Natural killer cell (primary cell): ENCODE data around the gene LCN1. TPM values are rescaled to one million over a fixed set of nuclear protein-coding genes. Genes with fewer than 3 reads are reported as not detected.
"Not testable (repeated sequence)": the region's sequence is repeated elsewhere in the genome, so short reads cannot be mapped to it uniquely, and the experiment has no call there.

Experiments used
- ATAC-seq, 3 donors: fragments of 150-1000 bp in 2 of 3; fragments of 200-7000 bp in 1 of 3; cut with Tn5 transposase; 1 replicate in 1 of 3; 2 replicates in 2 of 3; pipeline ENCODE4 v1.10.0; 2021; ENCODE audit warnings: mild to moderate bottlenecking in 2 of 3, moderate library complexity in 2 of 3
- DNase-seq, 2 donors: peaks; one replicate each; pipeline versions ENCODE4 v3.0.0 to v3.0.0-alpha.2; 2013 to 2021; ENCODE audit warnings: mixed read lengths in 1 of 2
- H3K27ac ChIP-seq: one replicate; pipeline ENCODE4 v1.5.1; 2013; ENCODE audit warnings: mild to moderate bottlenecking, low read length
- H3K27me3 ChIP-seq: one replicate; pipeline ENCODE4 v1.6.1; 2013; ENCODE audit warnings: low read length; ENCODE audit not compliant: control insufficient read depth, insufficient read depth
- H3K36me3 ChIP-seq: one replicate; pipeline ENCODE4 v1.6.1; 2013; ENCODE audit warnings: low read length; ENCODE audit not compliant: control insufficient read depth, insufficient read depth
- H3K4me1 ChIP-seq: one replicate; pipeline ENCODE4 v1.6.1; 2013; ENCODE audit warnings: low read length; ENCODE audit not compliant: control insufficient read depth, insufficient read depth
- H3K4me3 ChIP-seq: one replicate; pipeline ENCODE4 v1.5.1; 2013; ENCODE audit warnings: low read length
- H3K9me3 ChIP-seq: one replicate; pipeline ENCODE4 v1.6.1; 2013; ENCODE audit warnings: low read length; ENCODE audit not compliant: control insufficient read depth, insufficient read depth
- H3K27ac Mint-ChIP-seq, 2 donors: one replicate each; pipeline ENCODE4 v1.8.0; 2022; ENCODE audit warnings: mild to moderate bottlenecking in 2 of 2, mixed read lengths in 2 of 2, moderate library complexity in 1 of 2
- H3K27me3 Mint-ChIP-seq, 2 donors: one replicate each; pipeline ENCODE4 v1.8.0; 2022; ENCODE audit warnings: low read depth in 2 of 2, mixed read lengths in 2 of 2
- H3K36me3 Mint-ChIP-seq: one replicate; pipeline ENCODE4 v1.8.0; 2022; ENCODE audit warnings: mixed read lengths
- H3K4me1 Mint-ChIP-seq, 2 donors: one replicate each; pipeline ENCODE4 v1.8.0; 2022; ENCODE audit warnings: mixed read lengths in 2 of 2
- H3K4me3 Mint-ChIP-seq: one replicate; pipeline ENCODE4 v1.8.0; 2022; ENCODE audit warnings: mild to moderate bottlenecking, moderate library complexity, mixed read lengths
- H3K9me3 Mint-ChIP-seq, 2 donors: one replicate each; pipeline ENCODE4 v1.8.0; 2022; ENCODE audit warnings: mixed read lengths in 2 of 2
- WGBS: methylation state at CpG from one replicate; pipeline ENCODE4 v1.1.7; 2013; ENCODE audit warnings: missing lambda C conversion rate; ENCODE audit not compliant: insufficient coverage; 5-methylcytosine and 5-hydroxymethylcytosine counted together
- intact Hi-C: fragments of 100-400 bp; cut with micrococcal nuclease; formaldehyde crosslinking; loops from one replicate; pipeline ENCODE4 v1.14.2; 2022
- total RNA-seq, 4 donors: library from RNA; stranded (reverse); fragments of 120-200 nt in 1 of 4; gene quantifications; one replicate each; pipeline versions ENCODE4 v1.2.3 to v1.2.4, GENCODE V29; 2013 to 2022
- TF ChIP-seq, protein P1 (sequence below): fragments of 200-600 bp; IDR thresholded peaks from one replicate; pipeline ENCODE4 v1.8.0; 2022; ENCODE audit warnings: antibody characterized with exemption

The LCN1 gene
- total RNA-seq, 3 donors from 2014 or later (not counting 1 experiment from before 2014, with no cell fraction given) = not detected

DNA sequence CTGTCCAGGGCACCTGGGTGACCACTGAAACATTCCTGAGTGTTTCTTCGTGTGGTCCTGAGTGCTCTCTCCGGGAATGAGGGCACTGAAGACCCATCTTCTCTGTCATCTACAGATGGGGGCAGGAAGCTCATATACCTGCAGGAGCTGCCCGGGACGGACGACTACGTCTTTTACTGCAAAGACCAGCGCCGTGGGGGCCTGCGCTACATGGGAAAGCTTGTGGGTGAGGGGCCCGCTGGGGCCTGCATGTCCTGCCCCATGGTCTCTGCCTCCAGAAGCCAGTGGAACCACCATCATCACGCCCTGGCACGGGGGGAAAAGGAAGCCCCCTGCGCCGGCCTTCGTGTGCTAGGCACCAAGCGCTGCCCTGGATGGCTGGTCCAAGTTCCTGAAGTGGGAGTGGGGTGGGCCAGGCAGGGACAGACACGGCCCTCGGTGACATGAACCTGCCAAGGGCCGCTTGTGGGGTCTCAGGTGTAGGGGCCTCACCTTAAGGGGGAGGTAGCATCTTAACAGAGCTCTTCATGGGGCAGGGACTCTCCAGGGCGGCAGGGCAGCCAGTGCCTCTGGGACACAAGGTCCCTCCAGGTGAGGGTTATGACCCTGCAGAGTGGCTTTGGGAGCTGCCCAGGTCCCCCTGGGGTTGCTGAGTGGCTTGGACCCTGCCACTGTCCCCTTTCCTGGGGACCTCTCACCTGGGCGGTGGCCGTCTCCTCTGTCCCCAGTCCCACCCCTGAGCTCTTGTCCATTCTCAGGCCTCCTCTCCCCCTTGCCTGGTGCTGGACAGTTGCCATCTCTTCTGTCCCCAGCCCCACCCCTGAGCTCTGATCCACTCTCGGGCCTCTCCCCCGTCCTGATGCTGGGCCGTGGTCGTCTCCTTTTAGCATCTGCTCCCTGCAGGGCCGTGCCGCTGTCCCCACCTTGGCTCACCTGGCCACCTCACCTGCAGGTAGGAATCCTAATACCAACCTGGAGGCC lies 26.8 kb downstream of the LCN1 start:
- Mint-ChIP-seq H3K4me3 (no peak overlapping the region), H3K27me3 (peaks cover 4 to 9% of the 10 kb centered on the region in 2 donors), H3K27ac (no peak overlapping the region), H3K36me3 (no peaks in the 10 kb centered on the region), H3K9me3 (no peaks in the 10 kb centered on the region), H3K4me1 (no peaks in the 10 kb centered on the region)
- intact Hi-C loops = no loop called here
- H3K36me3 ChIP-seq = no peaks in the 10 kb centered on the region
- no peaks in the 10 kb centered on the region for H3K9me3 ChIP-seq
- TF ChIP-seq, protein P1, sequence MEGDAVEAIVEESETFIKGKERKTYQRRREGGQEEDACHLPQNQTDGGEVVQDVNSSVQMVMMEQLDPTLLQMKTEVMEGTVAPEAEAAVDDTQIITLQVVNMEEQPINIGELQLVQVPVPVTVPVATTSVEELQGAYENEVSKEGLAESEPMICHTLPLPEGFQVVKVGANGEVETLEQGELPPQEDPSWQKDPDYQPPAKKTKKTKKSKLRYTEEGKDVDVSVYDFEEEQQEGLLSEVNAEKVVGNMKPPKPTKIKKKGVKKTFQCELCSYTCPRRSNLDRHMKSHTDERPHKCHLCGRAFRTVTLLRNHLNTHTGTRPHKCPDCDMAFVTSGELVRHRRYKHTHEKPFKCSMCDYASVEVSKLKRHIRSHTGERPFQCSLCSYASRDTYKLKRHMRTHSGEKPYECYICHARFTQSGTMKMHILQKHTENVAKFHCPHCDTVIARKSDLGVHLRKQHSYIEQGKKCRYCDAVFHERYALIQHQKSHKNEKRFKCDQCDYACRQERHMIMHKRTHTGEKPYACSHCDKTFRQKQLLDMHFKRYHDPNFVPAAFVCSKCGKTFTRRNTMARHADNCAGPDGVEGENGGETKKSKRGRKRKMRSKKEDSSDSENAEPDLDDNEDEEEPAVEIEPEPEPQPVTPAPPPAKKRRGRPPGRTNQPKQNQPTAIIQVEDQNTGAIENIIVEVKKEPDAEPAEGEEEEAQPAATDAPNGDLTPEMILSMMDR = no peak
- H3K27ac ChIP-seq = no peak overlapping the region
- ATAC-seq = no peak
- no peak overlapping the region for H3K4me3 ChIP-seq
- no peaks in the 10 kb centered on the region for H3K27me3 ChIP-seq
- WGBS = 83% methylated on average over 28 of the region's 28 CpGs
- H3K4me1 ChIP-seq = no peaks in the 10 kb centered on the region
- DNase-seq = no peak

GRCh38 chr9:135549478-135550343 lies 28.5 kb downstream of the LCN1 start:
- H3K27ac ChIP-seq, H3K27me3 ChIP-seq, H3K9me3 Mint-ChIP-seq, H3K4me3 ChIP-seq, H3K36me3 ChIP-seq, H3K4me1 ChIP-seq, DNase-seq, H3K4me3 Mint-ChIP-seq, H3K27ac Mint-ChIP-seq, H3K36me3 Mint-ChIP-seq, ATAC-seq, H3K4me1 Mint-ChIP-seq, intact Hi-C loops, H3K27me3 Mint-ChIP-seq, H3K9me3 ChIP-seq: not testable (repeated sequence)
- WGBS = 79% methylated on average over 28 of the region's 28 CpGs

GRCh38 chr9:135550344-135550918 lies 29.2 kb downstream of the LCN1 start:
- WGBS = 83% methylated on average over 17 of the region's 17 CpGs

More at GRCh38 chr9:135550344-135550918, 29.2 kb downstream of the LCN1 start:
- Mint-ChIP-seq H3K9me3 (no peaks in the 10 kb centered on the region), H3K27me3 (peaks cover 0 to 4% of the 10 kb centered on the region in 2 donors), H3K4me3 (no peak overlapping the region), H3K27ac (no peak overlapping the region), H3K36me3 (no peaks in the 10 kb centered on the region), H3K4me1 (no peaks in the 10 kb centered on the region)
- H3K27ac ChIP-seq = no peak overlapping the region
- no peaks in the 10 kb centered on the region for H3K36me3 ChIP-seq
- no peak overlapping the region for H3K4me3 ChIP-seq
- H3K4me1 ChIP-seq = no peaks in the 10 kb centered on the region
- no peak for ATAC-seq
- no peak for DNase-seq
- H3K9me3 ChIP-seq = no peaks in the 10 kb centered on the region
- no peaks in the 10 kb centered on the region for H3K27me3 ChIP-seq
- TF ChIP-seq, protein P1 = no peak
- intact Hi-C loops = no loop called here
